Ascending aorta (tissue), 2 donors: Measurements from ENCODE around the gene INSL3. TPM values are rescaled to one million over a fixed set of nuclear protein-coding genes. Genes with fewer than 3 reads are reported as not detected.
A peak's percentile ranks its signal among the peaks of the same experiment; 100 is the strongest.

Experiments used
- DNase-seq, 2 donors: peaks; one replicate each; pipeline ENCODE4 v3.0.0-alpha.2; 2019; ENCODE audit warnings: low spot score in 2 of 2
- H3K27ac ChIP-seq, 2 donors: fragments of 200-600 bp; sonication (generic); one replicate each; pipeline ENCODE4 v1.5.1; 2016 to 2017; ENCODE audit warnings: mild to moderate bottlenecking in 1 of 2
- H3K27me3 ChIP-seq: fragments of 200-600 bp; sonication (generic); one replicate; pipeline ENCODE4 v1.5.1; 2017
- H3K36me3 ChIP-seq, 2 donors: fragments of 200-600 bp; sonication (generic); one replicate each; pipeline ENCODE4 v1.5.1; 2016
- H3K4me1 ChIP-seq, 2 donors: fragments of 200-600 bp; sonication (generic); one replicate each; pipeline ENCODE4 v1.5.1; 2016 to 2017; ENCODE audit warnings: mild to moderate bottlenecking in 1 of 2
- H3K4me3 ChIP-seq, 2 donors: fragments of 200-600 bp; sonication (generic); one replicate each; pipeline ENCODE4 v1.5.1; 2016 to 2017; ENCODE audit warnings: mild to moderate bottlenecking in 1 of 2
- H3K9me3 ChIP-seq, 2 donors: fragments of 200-600 bp; sonication (generic); one replicate each; pipeline ENCODE4 v1.5.1; 2016
- intact Hi-C: fragments of 100-400 bp; cut with DNase I; formaldehyde crosslinking; loops from one replicate; pipeline ENCODE4 v1.15.1; 2023
- total RNA-seq: library from RNA; depleted of rRNA; stranded (reverse); fragments of >200 nt; gene quantifications from one replicate; pipeline ENCODE4 v1.1.0, GENCODE V29; 2016
- TF ChIP-seq, protein P1 (sequence below), 3 experiments: fragments of 200-600 bp in 2 of 3; fragments of 450-650 bp in 1 of 3; sonication (generic) in 2 of 3; IDR thresholded peaks; one replicate each; pipeline ENCODE4 v1.5.1; 2016 to 2019; ENCODE audit warnings: antibody characterized with exemption in 3 of 3, mild to moderate bottlenecking in 1 of 3, moderate library complexity in 1 of 3

INSL3 gene
- total RNA-seq, 1 donor from 2014 or later = not detected

DNA sequence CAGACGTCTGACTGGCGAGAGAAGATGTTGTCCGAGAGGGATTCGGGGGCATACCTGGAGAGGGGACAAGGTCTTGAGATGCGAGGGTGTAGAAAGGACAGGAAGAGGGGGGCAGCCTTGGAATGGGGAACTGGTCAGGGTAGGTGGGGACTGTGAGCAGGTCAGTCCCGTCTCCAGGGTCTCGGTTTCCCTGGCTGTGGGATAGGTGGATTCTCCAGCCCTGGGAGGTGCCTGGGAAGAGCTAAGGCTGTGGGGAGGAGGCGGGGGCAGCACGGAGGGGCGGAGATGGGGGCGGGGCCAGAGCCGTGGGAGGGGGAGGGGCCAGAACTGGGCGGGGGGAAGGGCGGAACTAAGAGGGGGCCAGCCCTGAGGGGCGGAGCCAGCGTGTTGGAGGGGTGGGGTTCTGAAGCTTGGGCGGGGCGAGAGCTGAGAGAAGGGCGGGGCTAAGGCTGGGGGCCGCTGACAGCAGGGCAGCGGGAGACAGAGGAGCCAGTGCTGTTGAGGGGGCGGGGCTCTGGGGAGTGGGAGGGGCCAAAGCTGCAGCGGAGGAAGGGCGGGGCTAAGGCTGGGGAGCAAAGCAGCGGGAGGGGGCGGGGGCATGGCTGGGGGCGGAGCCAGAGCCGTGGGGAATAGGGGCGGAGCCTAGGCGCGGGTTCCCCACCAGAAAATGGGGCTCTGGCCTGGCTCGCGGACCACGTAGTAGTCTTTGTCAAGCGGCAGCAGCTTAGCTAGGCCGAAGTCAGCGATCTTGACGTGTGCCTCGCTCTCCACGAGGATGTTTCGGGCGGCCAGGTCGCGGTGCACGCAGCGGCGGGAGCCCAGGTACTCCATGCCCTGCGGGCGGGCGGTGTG, 9.5 kb upstream of the INSL3 start:
- no peaks in the 10 kb centered on the region for H3K9me3 ChIP-seq
- H3K4me3 ChIP-seq = peak overlapping the region in 1 of 2 donors; percentile 32
- intact Hi-C loops = no loop called here
- no peaks in the 10 kb centered on the region for H3K27me3 ChIP-seq
- TF ChIP-seq, protein P1, sequence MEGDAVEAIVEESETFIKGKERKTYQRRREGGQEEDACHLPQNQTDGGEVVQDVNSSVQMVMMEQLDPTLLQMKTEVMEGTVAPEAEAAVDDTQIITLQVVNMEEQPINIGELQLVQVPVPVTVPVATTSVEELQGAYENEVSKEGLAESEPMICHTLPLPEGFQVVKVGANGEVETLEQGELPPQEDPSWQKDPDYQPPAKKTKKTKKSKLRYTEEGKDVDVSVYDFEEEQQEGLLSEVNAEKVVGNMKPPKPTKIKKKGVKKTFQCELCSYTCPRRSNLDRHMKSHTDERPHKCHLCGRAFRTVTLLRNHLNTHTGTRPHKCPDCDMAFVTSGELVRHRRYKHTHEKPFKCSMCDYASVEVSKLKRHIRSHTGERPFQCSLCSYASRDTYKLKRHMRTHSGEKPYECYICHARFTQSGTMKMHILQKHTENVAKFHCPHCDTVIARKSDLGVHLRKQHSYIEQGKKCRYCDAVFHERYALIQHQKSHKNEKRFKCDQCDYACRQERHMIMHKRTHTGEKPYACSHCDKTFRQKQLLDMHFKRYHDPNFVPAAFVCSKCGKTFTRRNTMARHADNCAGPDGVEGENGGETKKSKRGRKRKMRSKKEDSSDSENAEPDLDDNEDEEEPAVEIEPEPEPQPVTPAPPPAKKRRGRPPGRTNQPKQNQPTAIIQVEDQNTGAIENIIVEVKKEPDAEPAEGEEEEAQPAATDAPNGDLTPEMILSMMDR (IDR thresholded peaks at IDR 0.05) = no peak
- H3K27ac ChIP-seq = peak overlapping the region in 1 of 2 donors; percentile 33
- H3K36me3 ChIP-seq = no peaks in the 10 kb centered on the region
- no peak for DNase-seq
- no peaks in the 10 kb centered on the region for H3K4me1 ChIP-seq

DNA sequence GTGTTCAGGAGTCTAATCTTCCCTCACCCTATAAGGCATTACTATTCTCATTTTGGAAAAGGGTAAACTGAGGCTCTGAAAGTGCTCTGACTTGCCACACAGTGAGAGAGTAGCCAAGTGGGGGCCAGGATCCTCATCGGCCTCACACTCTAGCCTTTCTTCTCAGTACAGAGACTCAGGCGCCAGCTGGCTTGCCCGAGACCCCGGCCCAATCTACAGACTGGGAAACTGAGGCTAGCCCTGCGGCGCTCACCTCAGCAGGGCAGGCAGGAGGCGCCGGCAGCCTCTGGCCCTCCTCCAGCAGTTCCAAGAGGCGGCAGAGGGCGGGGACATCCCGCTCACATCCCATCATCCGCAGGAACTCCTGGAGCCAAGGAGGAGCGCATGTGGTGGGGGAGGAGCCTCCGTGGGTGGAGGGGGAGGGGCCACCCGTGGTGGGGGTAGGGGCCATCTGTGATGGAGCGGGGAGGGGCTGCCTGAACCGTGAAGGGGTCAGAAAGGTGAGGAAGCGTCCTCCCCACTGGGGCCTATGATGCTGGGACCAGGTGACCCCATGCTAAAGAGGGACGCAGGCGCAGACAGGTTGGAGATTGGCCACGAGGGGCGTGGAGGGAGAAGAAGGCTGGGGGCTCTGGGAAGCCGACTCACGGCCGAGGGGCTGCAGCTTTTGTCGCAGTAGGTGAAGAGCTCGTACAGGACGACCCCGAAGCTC, 8.7 kb upstream of the INSL3 start:
- intact Hi-C loops = no loop called here
- TF ChIP-seq, protein P1 (IDR thresholded peaks at IDR 0.05) = no peak
- peak overlapping the region in 1 of 2 donors; percentile 33 for H3K27ac ChIP-seq
- no peaks in the 10 kb centered on the region for H3K36me3 ChIP-seq
- no peak for DNase-seq
- H3K4me1 ChIP-seq = no peaks in the 10 kb centered on the region
- H3K9me3 ChIP-seq = no peaks in the 10 kb centered on the region
- no peak overlapping the region for H3K4me3 ChIP-seq
- no peaks in the 10 kb centered on the region for H3K27me3 ChIP-seq

DNA sequence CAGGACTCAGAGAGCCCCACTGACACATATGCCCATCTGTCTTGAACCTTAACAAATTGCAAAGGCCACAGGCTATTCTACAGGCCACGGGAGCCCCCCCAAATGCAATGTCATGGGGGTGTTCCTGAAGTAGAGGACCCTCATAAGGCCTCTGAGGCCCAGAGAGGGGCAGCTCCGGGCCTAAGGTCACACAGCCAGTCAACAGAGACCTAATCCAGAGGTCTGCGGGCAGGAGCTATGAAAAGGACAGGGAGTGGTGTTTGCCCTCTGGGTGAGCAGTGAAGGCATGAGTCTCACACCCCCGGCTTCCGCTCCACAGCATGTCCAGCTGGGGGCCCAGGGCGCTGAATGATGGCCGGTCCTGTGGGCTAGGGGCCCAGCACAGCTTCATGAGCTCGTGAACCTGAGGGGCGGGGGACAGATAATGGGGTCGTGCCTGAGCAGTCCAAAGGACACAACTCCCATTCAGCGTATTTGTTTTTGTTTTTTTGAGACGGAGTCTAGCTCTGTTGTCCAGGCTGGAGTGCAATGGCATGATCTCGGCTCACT, 5.3 kb upstream of the INSL3 start:
- DNase-seq = no peak
- H3K27ac ChIP-seq = no peak overlapping the region
- H3K36me3 ChIP-seq = no peaks in the 10 kb centered on the region
- H3K4me3 ChIP-seq = no peak overlapping the region
- no peaks in the 10 kb centered on the region for H3K27me3 ChIP-seq
- H3K4me1 ChIP-seq = no peaks in the 10 kb centered on the region
- no peaks in the 10 kb centered on the region for H3K9me3 ChIP-seq
- TF ChIP-seq, protein P1 (IDR thresholded peaks at IDR 0.05) = no peak
- intact Hi-C loops = no loop called here

DNA sequence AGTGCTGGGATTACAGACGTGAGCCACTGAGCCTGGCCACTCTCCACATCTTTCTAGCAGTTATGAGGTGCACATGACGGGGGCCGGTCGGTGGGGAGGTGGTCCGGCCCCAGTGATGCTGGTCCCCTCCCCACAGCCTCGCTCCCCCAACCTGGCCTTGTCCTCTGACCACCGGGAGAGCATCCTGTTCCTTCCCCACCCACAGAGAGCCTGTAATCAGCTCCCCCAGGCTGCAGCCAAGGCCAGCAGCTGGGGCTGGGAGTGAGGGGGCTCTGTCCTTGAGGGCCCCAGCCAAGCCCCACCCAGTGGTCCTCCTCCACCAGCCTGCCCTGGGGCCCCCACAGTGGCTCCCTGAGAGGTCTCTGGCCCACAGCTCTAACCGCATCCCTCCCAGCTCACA, 3.0 kb upstream of the INSL3 start:
- no peak overlapping the region for H3K27ac ChIP-seq
- no peaks in the 10 kb centered on the region for H3K27me3 ChIP-seq
- intact Hi-C loops = no loop called here

DNA sequence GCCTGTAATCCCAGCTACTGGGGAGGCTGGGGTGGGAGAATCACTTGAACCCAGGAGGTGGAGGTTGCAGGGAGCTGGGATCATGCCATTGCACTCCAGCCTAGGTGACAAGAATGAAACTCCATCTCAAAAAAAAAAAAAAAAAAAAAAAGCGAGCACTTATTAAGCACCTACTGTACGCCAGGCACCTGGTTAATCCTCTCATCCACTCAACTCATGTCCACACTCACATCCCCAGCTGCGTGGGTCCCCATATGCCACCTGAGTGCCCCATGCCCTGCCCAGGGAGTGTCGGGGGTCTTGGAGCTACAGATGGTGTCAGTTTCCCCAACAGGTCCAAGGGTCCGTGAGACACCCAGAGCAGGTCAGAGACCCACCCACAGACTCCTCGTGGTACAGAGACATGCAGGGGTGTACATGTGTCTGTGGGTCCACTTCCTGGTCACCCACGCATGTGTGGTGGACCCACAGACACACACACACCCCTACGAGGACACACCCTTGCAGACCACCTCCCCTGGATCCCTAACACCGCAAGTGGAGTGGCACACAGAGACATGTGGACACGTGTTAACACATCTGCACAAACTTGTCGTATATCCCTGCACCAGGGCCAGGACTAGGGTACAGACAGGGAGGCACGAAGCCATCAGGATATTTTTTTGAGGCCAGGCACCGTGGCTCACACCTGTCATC, 3.5 kb downstream of the INSL3 start:
- no peak overlapping the region for H3K27ac ChIP-seq
- no peak overlapping the region for H3K4me3 ChIP-seq
- H3K4me1 ChIP-seq = no peaks in the 10 kb centered on the region
- TF ChIP-seq, protein P1 (IDR thresholded peaks at IDR 0.05) = no peak
- intact Hi-C loops = no loop called here
- H3K27me3 ChIP-seq = no peaks in the 10 kb centered on the region
- H3K36me3 ChIP-seq = no peaks in the 10 kb centered on the region
- no peaks in the 10 kb centered on the region for H3K9me3 ChIP-seq
- no peak for DNase-seq

More for the DNA sequence above, 3.0 kb upstream of the INSL3 start:
- no peaks in the 10 kb centered on the region for H3K4me1 ChIP-seq
- H3K4me3 ChIP-seq = no peak overlapping the region
- no peaks in the 10 kb centered on the region for H3K36me3 ChIP-seq
- DNase-seq = no peak
- TF ChIP-seq, protein P1 (IDR thresholded peaks at IDR 0.05) = no peak
- no peaks in the 10 kb centered on the region for H3K9me3 ChIP-seq
